Measurements from ENCODE around the gene CAPN14. TPM values are rescaled to one million over a fixed set of nuclear protein-coding genes. Genes with fewer than 3 reads are reported as not detected.

CAPN14 gene
- total RNA-seq, 6 donors from 2014 or later, result 0.11 to 1.0 (median 0.27) TPM

GRCh38 chr2:31246184-31246852 lies 29.0 kb upstream of the CAPN14 start:
- H3K36me3 ChIP-seq, result peaks cover 0 to 30% (median 0%) of the 10 kb centered on the region in 4 donors
- WGBS, 2 donors, result 91 to 95% methylated on average over 3 of the region's 3 CpGs
- no peaks in the 10 kb centered on the region for H3K9me3 ChIP-seq
- H3K4me3 ChIP-seq, result no peak overlapping the region
- TF ChIP-seq EP300 (IDR thresholded peaks at IDR 0.05), result no peak
- TF ChIP-seq POLR2A (IDR thresholded peaks at IDR 0.05), result no peak
- no peak for TF ChIP-seq CTCF (IDR thresholded peaks at IDR 0.05)
- TF ChIP-seq POLR2AphosphoS5 (IDR thresholded peaks at IDR 0.05), result no peak
- DNase-seq (no peak), ATAC-seq (ENCODE audit: low FRiP score in 2 of 2) (no peak)
- H3K27ac ChIP-seq, result no peak overlapping the region
- H3K4me1 ChIP-seq, result peaks cover 0 to 5% (median 0%) of the 10 kb centered on the region in 4 donors
- no peaks in the 10 kb centered on the region for H3K27me3 ChIP-seq

DNA sequence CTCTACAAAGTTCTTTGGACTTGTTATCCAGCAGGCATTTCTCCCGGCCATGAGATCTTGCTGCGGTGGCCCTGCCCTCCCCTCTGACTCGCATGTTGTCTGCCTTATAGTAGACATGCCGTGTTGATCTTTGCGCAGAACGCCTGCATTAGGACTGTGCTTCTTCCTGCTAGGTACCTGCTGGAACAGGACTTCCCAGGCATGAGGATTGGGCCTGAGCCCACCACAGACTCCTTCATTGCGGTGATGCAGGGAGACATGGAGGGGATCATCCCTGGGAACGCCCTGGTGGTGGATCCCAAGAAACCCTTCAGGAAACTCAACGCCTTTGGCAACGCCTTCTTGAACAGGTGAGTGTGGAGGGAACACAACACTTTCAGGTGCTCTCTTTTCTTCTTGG lies 26.8 kb upstream of the CAPN14 start:
- no peaks in the 10 kb centered on the region for H3K27me3 ChIP-seq
- TF ChIP-seq CTCF (IDR thresholded peaks at IDR 0.05), result no peak
- TF ChIP-seq POLR2A (IDR thresholded peaks at IDR 0.05), result no peak
- TF ChIP-seq EP300 (IDR thresholded peaks at IDR 0.05), result no peak
- no peak for TF ChIP-seq POLR2AphosphoS5 (IDR thresholded peaks at IDR 0.05)
- ATAC-seq (ENCODE audit: low FRiP score in 2 of 2) (no peak), DNase-seq (no peak)
- H3K36me3 ChIP-seq, result peaks cover 0 to 19% (median 0%) of the 10 kb centered on the region in 4 donors
- H3K4me3 ChIP-seq, result no peak overlapping the region
- WGBS, 2 donors, result 91 to 93% methylated on average over 8 to 10 of the region's 10 CpGs
- H3K9me3 ChIP-seq, result no peaks in the 10 kb centered on the region
- H3K4me1 ChIP-seq, result peaks cover 0 to 8% (median 2%) of the 10 kb centered on the region in 4 donors
- no peak overlapping the region for H3K27ac ChIP-seq

GRCh38 chr2:31243053-31243452 lies 25.7 kb upstream of the CAPN14 start:
- DNase-seq (no peak), ATAC-seq (ENCODE audit: low FRiP score in 2 of 2) (no peak)
- Histone ChIP-seq H3K27me3 (no peaks in the 10 kb centered on the region), H3K4me1 (peaks cover 0 to 19% (median 3%) of the 10 kb centered on the region in 4 donors), H3K36me3 (peaks cover 0 to 9% (median 0%) of the 10 kb centered on the region in 4 donors), H3K4me3 (no peak overlapping the region), H3K9me3 (no peaks in the 10 kb centered on the region), H3K27ac (no peak overlapping the region)
- TF ChIP-seq EP300 (IDR thresholded peaks at IDR 0.05) (no peak), POLR2AphosphoS5 (IDR thresholded peaks at IDR 0.05) (no peak), CTCF (IDR thresholded peaks at IDR 0.05) (no peak), POLR2A (IDR thresholded peaks at IDR 0.05) (no peak)
- 86 to 94% methylated on average over 5 of the region's 5 CpGs for WGBS, 2 donors

DNA sequence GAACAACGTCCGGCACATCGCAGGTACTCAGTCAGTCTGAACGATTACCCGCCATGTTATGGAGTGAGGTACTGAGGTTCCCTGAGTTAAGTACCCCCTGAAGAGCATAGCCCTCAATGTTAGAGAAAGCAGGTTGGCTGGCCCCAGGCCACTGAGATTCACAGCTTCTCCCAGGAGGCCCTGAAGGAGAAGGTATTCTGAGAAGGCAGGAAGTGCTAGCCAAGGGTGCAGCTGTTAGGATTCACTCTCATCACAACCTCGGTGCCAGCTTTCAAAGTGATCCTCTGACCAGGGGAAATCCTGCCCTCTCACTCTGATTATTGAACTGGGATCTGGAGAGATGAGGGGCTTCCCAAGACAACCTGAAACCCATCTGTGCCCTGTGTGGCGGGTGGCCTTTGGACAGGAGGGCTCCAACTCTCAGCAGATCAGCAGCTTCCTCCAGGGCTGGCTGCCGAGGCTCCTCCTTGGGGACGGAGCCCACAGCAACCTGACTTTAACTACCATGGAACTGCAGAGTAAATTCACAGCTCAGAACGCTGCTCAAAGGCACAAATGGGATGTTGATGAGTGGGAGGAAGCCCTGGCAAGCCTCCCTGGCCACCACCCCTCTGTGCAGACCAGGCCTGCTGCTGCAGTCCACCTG lies 24.4 kb upstream of the CAPN14 start:
- no peaks in the 10 kb centered on the region for H3K27me3 ChIP-seq
- no peaks in the 10 kb centered on the region for H3K9me3 ChIP-seq
- H3K4me3 ChIP-seq, result no peak overlapping the region
- 88 to 89% methylated on average over 6 to 10 of the region's 10 CpGs for WGBS, 2 donors
- ATAC-seq (ENCODE audit: low FRiP score in 2 of 2) (no peak), DNase-seq (no peak)
- no peak overlapping the region for H3K27ac ChIP-seq
- H3K36me3 ChIP-seq, result peaks cover 0 to 9% (median 0%) of the 10 kb centered on the region in 4 donors
- peaks cover 0 to 19% (median 3%) of the 10 kb centered on the region in 4 donors for H3K4me1 ChIP-seq
- no peak for TF ChIP-seq EP300 (IDR thresholded peaks at IDR 0.05)
- no peak for TF ChIP-seq CTCF (IDR thresholded peaks at IDR 0.05)
- no peak for TF ChIP-seq POLR2A (IDR thresholded peaks at IDR 0.05)
- no peak for TF ChIP-seq POLR2AphosphoS5 (IDR thresholded peaks at IDR 0.05)

Data from upper lobe of left lung (tissue), 6 donors.